SK-N-SH treated with all-trans-retinoic acid at 6 μM for 48 hours (cell line): ENCODE data around the gene ARMH3.

Experiments
- ATAC-seq: fragments of 200-7000 bp; cut with Tn5 transposase; 3 replicates; pipeline ENCODE4 v1.9.1; 2020; ENCODE audit warnings: mild to moderate bottlenecking, moderate library complexity
- ARNTL ChIP-seq: fragments of 450-650 bp; formaldehyde crosslinking; IDR thresholded peaks from 2 replicates; pipeline ENCODE4 v1.5.0; 2020; ENCODE audit warnings: low read depth, mild to moderate bottlenecking, moderate library complexity, borderline replicate concordance
- BACH2 ChIP-seq: fragments of 250-450 bp; sonication (Bioruptor Pico); IDR thresholded peaks from 2 replicates; pipeline ENCODE4 v1.9.0; 2021; ENCODE audit warnings: mild to moderate bottlenecking, borderline replicate concordance
- CREB5 ChIP-seq: fragments of 250-450 bp; sonication (Bioruptor Pico); IDR thresholded peaks from 2 replicates; pipeline ENCODE4 v1.5.1; 2020; ENCODE audit warnings: low read depth, mild to moderate bottlenecking, moderate library complexity
- CSDC2 ChIP-seq: fragments of 250-450 bp; sonication (Bioruptor Pico); IDR thresholded peaks from 2 replicates; pipeline ENCODE4 v1.5.0; 2020; ENCODE audit warnings: mild to moderate bottlenecking, moderate library complexity
- CSRNP3 ChIP-seq: fragments of 250-450 bp; sonication (Bioruptor Pico); IDR thresholded peaks from 2 replicates; pipeline ENCODE4 v1.5.1; 2021; ENCODE audit warnings: mild to moderate bottlenecking, moderate library complexity
- ESRRG ChIP-seq: fragments of 250-450 bp; sonication (Bioruptor Pico); IDR thresholded peaks from 2 replicates; pipeline ENCODE4 v1.6.1; 2021; ENCODE audit warnings: mild to moderate bottlenecking
- GLIS3 ChIP-seq: fragments of 250-450 bp; sonication (Bioruptor Pico); IDR thresholded peaks from 2 replicates; pipeline ENCODE4 v1.5.0; 2020; ENCODE audit warnings: mild to moderate bottlenecking, moderate library complexity
- ISL1 ChIP-seq: fragments of 250-450 bp; sonication (Bioruptor Pico); IDR thresholded peaks from 2 replicates; pipeline ENCODE4 v2.1.2; 2022; ENCODE audit warnings: mild to moderate bottlenecking, moderate library complexity
- OSR1 ChIP-seq: fragments of 250-450 bp; sonication (Bioruptor Pico); IDR thresholded peaks from 2 replicates; pipeline ENCODE4 v1.8.0; 2022; ENCODE audit warnings: moderate library complexity, mild to moderate bottlenecking, inconsistent platforms
- PATZ1 ChIP-seq: fragments of 250-450 bp; sonication (Bioruptor Pico); IDR thresholded peaks from 2 replicates; pipeline ENCODE4 v1.8.0; 2020; ENCODE audit warnings: mild to moderate bottlenecking, moderate library complexity, borderline replicate concordance
- POU6F1 ChIP-seq: fragments of 250-450 bp; sonication (Bioruptor Pico); IDR thresholded peaks from 2 replicates; pipeline ENCODE4 v1.8.0; 2021; ENCODE audit warnings: low read depth, mild to moderate bottlenecking, moderate library complexity, borderline replicate concordance
- PPARA ChIP-seq: fragments of 250-450 bp; sonication (Bioruptor Pico); IDR thresholded peaks from 2 replicates; pipeline ENCODE4 v1.5.0; 2020; ENCODE audit warnings: mild to moderate bottlenecking, borderline replicate concordance
- RARB ChIP-seq: fragments of 250-450 bp; sonication (Bioruptor Pico); IDR thresholded peaks from 2 replicates; pipeline ENCODE4 v1.8.0; 2021; ENCODE audit warnings: mild to moderate bottlenecking, moderate library complexity
- SNAI2 ChIP-seq: fragments of 250-450 bp; sonication (Bioruptor Pico); IDR thresholded peaks from 2 replicates; pipeline ENCODE4 v1.5.0; 2020; ENCODE audit warnings: mild to moderate bottlenecking, moderate library complexity
- ZC3H10 ChIP-seq: fragments of 250-450 bp; sonication (Bioruptor Pico); IDR thresholded peaks from 2 replicates; pipeline ENCODE4 v1.5.1; 2021; ENCODE audit warnings: mild to moderate bottlenecking, moderate library complexity
- ZFP3 ChIP-seq: fragments of 250-450 bp; sonication (Bioruptor Pico); IDR thresholded peaks from 2 replicates; pipeline ENCODE4 v1.5.0; 2020; ENCODE audit warnings: mild to moderate bottlenecking, moderate library complexity
- ZFP30 ChIP-seq: fragments of 450-650 bp; formaldehyde crosslinking; IDR thresholded peaks from 2 replicates; pipeline ENCODE4 v1.5.0; 2022; ENCODE audit warnings: mild to moderate bottlenecking, moderate library complexity
- ZNF565 ChIP-seq: fragments of 450-650 bp; formaldehyde crosslinking; conservative IDR thresholded peaks from 2 replicates; pipeline ENCODE4 v1.5.0; 2020; ENCODE audit warnings: low read depth, mild to moderate bottlenecking, moderate library complexity
- ZNF70 ChIP-seq: fragments of 450-650 bp; formaldehyde crosslinking; IDR thresholded peaks from 2 replicates; pipeline ENCODE4 v1.5.0; 2020; ENCODE audit warnings: mild to moderate bottlenecking, moderate library complexity

Gene ARMH3

GRCh38 chr10:101887775-101888174 lies 168.2 kb downstream of the ARMH3 start:
- TF ChIP-seq ARNTL (CRISPR knock-in tag) = no peak
- no peak for TF ChIP-seq CSDC2 (CRISPR knock-in tag)
- TF ChIP-seq OSR1 (CRISPR knock-in tag) = no peak
- TF ChIP-seq ZNF70 (CRISPR knock-in tag) = no peak
- TF ChIP-seq ZC3H10 (CRISPR knock-in tag) = no peak
- no peak for TF ChIP-seq ISL1 (CRISPR knock-in tag)
- no peak for TF ChIP-seq CSRNP3 (CRISPR knock-in tag)
- TF ChIP-seq PPARA (CRISPR knock-in tag) = no peak
- TF ChIP-seq BACH2 (CRISPR knock-in tag) = no peak
- no peak for TF ChIP-seq ESRRG
- TF ChIP-seq GLIS3 (CRISPR knock-in tag) = no peak
- no peak for TF ChIP-seq ZFP3 (CRISPR knock-in tag)
- ATAC-seq = no peak

GRCh38 chr10:101886521-101887312 lies 169.3 kb downstream of the ARMH3 start:
- ATAC-seq = no peak
- TF ChIP-seq PPARA (CRISPR knock-in tag) (no peak), CSRNP3 (CRISPR knock-in tag) (no peak), POU6F1 (CRISPR knock-in tag) (no peak), ZFP30 (CRISPR knock-in tag) (no peak), PATZ1 (CRISPR knock-in tag) (no peak), ARNTL (CRISPR knock-in tag) (no peak), ZNF565 (CRISPR knock-in tag) (no peak), ZC3H10 (CRISPR knock-in tag) (no peak), CREB5 (CRISPR knock-in tag) (no peak)

GRCh38 chr10:101881036-101881774 lies 174.8 kb downstream of the ARMH3 start:
- ATAC-seq = no peak
- no peak for TF ChIP-seq CREB5 (CRISPR knock-in tag)
- TF ChIP-seq PATZ1 (CRISPR knock-in tag) = no peak
- TF ChIP-seq SNAI2 (CRISPR knock-in tag) = no peak
- no peak for TF ChIP-seq POU6F1 (CRISPR knock-in tag)
- no peak for TF ChIP-seq RARB
- no peak for TF ChIP-seq CSDC2 (CRISPR knock-in tag)
- TF ChIP-seq ZNF565 (CRISPR knock-in tag) = no peak
- no peak for TF ChIP-seq OSR1 (CRISPR knock-in tag)
- TF ChIP-seq CSRNP3 (CRISPR knock-in tag) = no peak
- TF ChIP-seq GLIS3 (CRISPR knock-in tag) = no peak
- TF ChIP-seq, all 23 proteins: peak for 0
